GM23248 (cell line): ENCODE data around the gene EP400. TPM values are rescaled to one million over a fixed set of nuclear protein-coding genes. Genes with fewer than 3 reads are reported as not detected.

Source experiments
- DNase-seq: peaks from one replicate; pipeline ENCODE4 v3.0.0-alpha.2; 2015
- H2AFZ ChIP-seq: fragments of 200-600 bp; sonication (generic); 2 replicates; pipeline ENCODE4 v1.6.1; 2016; ENCODE audit warnings: antibody characterized with exemption
- H3F3A ChIP-seq: fragments of 200-600 bp; sonication (generic); 2 replicates; pipeline ENCODE4 v1.6.1; 2016; ENCODE audit warnings: mild to moderate bottlenecking, antibody characterized with exemption, mixed run types; ENCODE audit not compliant: insufficient read depth
- H3K27ac ChIP-seq: fragments of 200-600 bp; sonication (generic); 2 replicates; pipeline ENCODE4 v1.5.1; 2016; ENCODE audit warnings: mild to moderate bottlenecking
- H3K27me3 ChIP-seq: fragments of 200-600 bp; sonication (generic); replicated peaks from 2 replicates; pipeline ENCODE4 v1.6.1; 2016; ENCODE audit warnings: mild to moderate bottlenecking; ENCODE audit not compliant: insufficient read depth
- H3K36me3 ChIP-seq: fragments of 200-600 bp; sonication (generic); 2 replicates; pipeline ENCODE4 v1.6.1; 2016; ENCODE audit warnings: low read depth, mild to moderate bottlenecking
- H3K4me1 ChIP-seq: fragments of 200-600 bp; sonication (generic); 2 replicates; pipeline ENCODE4 v1.6.1; 2016; ENCODE audit warnings: mild to moderate bottlenecking; ENCODE audit not compliant: insufficient read depth
- H3K4me2 ChIP-seq: fragments of 200-600 bp; sonication (generic); one replicate; pipeline ENCODE4 v1.6.1; 2016; ENCODE audit warnings: mild to moderate bottlenecking; ENCODE audit not compliant: unreplicated experiment
- H3K4me3 ChIP-seq: fragments of 200-600 bp; sonication (generic); 2 replicates; pipeline ENCODE4 v1.5.1; 2016; ENCODE audit warnings: mild to moderate bottlenecking
- H3K79me2 ChIP-seq: fragments of 200-600 bp; sonication (generic); 2 replicates; pipeline ENCODE4 v1.6.1; 2016; ENCODE audit warnings: mild to moderate bottlenecking; ENCODE audit not compliant: insufficient read depth
- H3K9ac ChIP-seq: fragments of 200-600 bp; sonication (generic); 2 replicates; pipeline ENCODE4 v1.6.1; 2016; ENCODE audit warnings: mild to moderate bottlenecking
- H3K9me2 ChIP-seq: fragments of 200-600 bp; sonication (generic); 2 replicates; pipeline ENCODE4 v1.6.1; 2016; ENCODE audit warnings: mixed run types, mild to moderate bottlenecking, moderate library complexity; ENCODE audit not compliant: insufficient read depth
- H3K9me3 ChIP-seq: fragments of 200-600 bp; sonication (generic); one replicate; pipeline ENCODE4 v1.6.1; 2017; ENCODE audit warnings: low read depth
- H4K20me1 ChIP-seq: fragments of 200-600 bp; sonication (generic); 2 replicates; pipeline ENCODE4 v1.6.0; 2016; ENCODE audit not compliant: insufficient read depth
- EZH2 ChIP-seq: fragments of 200-600 bp; sonication (generic); IDR thresholded peaks from 2 replicates; pipeline ENCODE4 v1.6.1; 2018; ENCODE audit warnings: antibody characterized with exemption, mild to moderate bottlenecking; ENCODE audit not compliant: insufficient read depth, poor library complexity, severe bottlenecking
- EZH2phosphoT487 ChIP-seq: fragments of 200-600 bp; sonication (generic); IDR thresholded peaks from 2 replicates; pipeline ENCODE4 v1.6.1; 2018; ENCODE audit warnings: antibody characterized with exemption, moderate library complexity, mild to moderate bottlenecking, low read depth; ENCODE audit not compliant: insufficient read depth
- WGBS, 2 experiments: methylation state at CpG; one replicate each; pipeline ENCODE4 v1.1.6; 2015 to 2017; ENCODE audit warnings: low lambda C conversion rate in 2 of 2, low coverage in 1 of 2; ENCODE audit errors: missing lambda C conversion rate in 2 of 2; 5-methylcytosine and 5-hydroxymethylcytosine counted together
- in situ Hi-C: fragments of 300-500 bp; cut with MboI; formaldehyde crosslinking; loops from 2 replicates; pipeline ENCODE4 v1.15.0; 2020
- polyA plus RNA-seq: library from polyadenylated mRNA; unstranded; fragments of >200 nt; fragmentation: Nextera tagmentation; extraction: Ambion mirVana; gene quantifications from 2 replicates; pipeline ENCODE4 v1.2.1, GENCODE V29; 2016
- total RNA-seq: library from RNA; depleted of rRNA; stranded (reverse); fragments of >200 nt; shearing (Covaris generic); gene quantifications from 2 replicates; pipeline ENCODE4 v1.2.3, GENCODE V29; 2014

Gene EP400
- total and polyA plus RNA-seq, 2 experiments from 2014 or later = 8.6 to 9.4 TPM

- Histone ChIP-seq H3K4me2 (peak overlapping the region; percentile 76), H2AFZ (peak overlapping the region; percentile 56), H3K9me2 (no peaks in the 10 kb centered on the region), H3K79me2 (peaks cover 47% of the 10 kb centered on the region), H3K27me3 (no peaks in the 10 kb centered on the region), H3K9me3 (no peaks in the 10 kb centered on the region), H3K27ac (no peak overlapping the region; the same call in 1 of the 2 replicates), H3F3A (no peaks in the 10 kb centered on the region), H3K4me1 (no peaks in the 10 kb centered on the region), H4K20me1 (no peaks in the 10 kb centered on the region), H3K36me3 (peaks cover 17% of the 10 kb centered on the region; the same call in 1 of the 2 replicates), H3K4me3 (peak overlapping the region; percentile 90), H3K9ac (peak overlapping the region; percentile 92)
- TF ChIP-seq EZH2phosphoT487 (no peak), EZH2 (no peak)
- in situ Hi-C loops = no loop called here
- WGBS, 2 experiments = 2 to 3% methylated on average over 54 to 67 of the region's 87 CpGs
- DNase-seq = peak; percentile 68
These were observed 19.9 kb upstream of the EP400 start for GRCh38 chr12:131929581-131930456.

- Histone ChIP-seq H3K27me3 (no peaks in the 10 kb centered on the region), H3K79me2 (peaks cover 47% of the 10 kb centered on the region), H2AFZ (no peak overlapping the region), H3K9me3 (no peaks in the 10 kb centered on the region), H3K4me2 (peak overlapping the region; percentile 76), H3K27ac (no peak overlapping the region), H4K20me1 (no peaks in the 10 kb centered on the region), H3K36me3 (peaks cover 17% of the 10 kb centered on the region; the same call in 1 of the 2 replicates), H3K9ac (peak overlapping the region; percentile 92), H3K4me3 (peak overlapping the region; percentile 90), H3K9me2 (no peaks in the 10 kb centered on the region), H3F3A (no peaks in the 10 kb centered on the region), H3K4me1 (no peaks in the 10 kb centered on the region)
- 86 to 89% methylated on average over 9 of the region's 9 CpGs for WGBS, 2 experiments
- DNase-seq = no peak
- in situ Hi-C loops = no loop called here
- TF ChIP-seq EZH2phosphoT487 (no peak), EZH2 (no peak)
These were observed 19.2 kb upstream of the EP400 start for GRCh38 chr12:131930510-131930909.

GRCh38 chr12:131933387-131933786 is 16.4 kb upstream of the EP400 start:
- Histone ChIP-seq H3K9me2 (no peaks in the 10 kb centered on the region), H3K36me3 (peaks cover 17% of the 10 kb centered on the region; the same call in 1 of the 2 replicates), H3K4me1 (no peaks in the 10 kb centered on the region), H3K27me3 (no peaks in the 10 kb centered on the region), H3K4me2 (no peak overlapping the region), H3K27ac (no peak overlapping the region), H3F3A (no peaks in the 10 kb centered on the region), H3K79me2 (peaks cover 47% of the 10 kb centered on the region), H4K20me1 (no peaks in the 10 kb centered on the region), H2AFZ (no peak overlapping the region), H3K9ac (no peak overlapping the region), H3K9me3 (no peaks in the 10 kb centered on the region), H3K4me3 (no peak overlapping the region)
- WGBS, 2 experiments = 99% methylated on average over 8 of the region's 8 CpGs
- in situ Hi-C loops = no loop called here
- no peak for DNase-seq
- no peak for TF ChIP-seq EZH2phosphoT487
- no peak for TF ChIP-seq EZH2

- Histone ChIP-seq H3K27me3 (no peaks in the 10 kb centered on the region), H3F3A (no peaks in the 10 kb centered on the region), H3K9me3 (no peaks in the 10 kb centered on the region), H3K36me3 (peaks cover 17% of the 10 kb centered on the region; the same call in 1 of the 2 replicates), H3K4me2 (no peak overlapping the region), H3K4me1 (no peaks in the 10 kb centered on the region), H4K20me1 (no peaks in the 10 kb centered on the region), H3K79me2 (peaks cover 42% of the 10 kb centered on the region), H3K9ac (no peak overlapping the region), H2AFZ (no peak overlapping the region), H3K9me2 (no peaks in the 10 kb centered on the region), H3K4me3 (no peak overlapping the region), H3K27ac (no peak overlapping the region)
- no peak for DNase-seq
- WGBS, 2 experiments = 78 to 79% methylated on average over 11 of the region's 11 CpGs
- TF ChIP-seq EZH2phosphoT487 = no peak
- TF ChIP-seq EZH2 = no peak
- in situ Hi-C loops = no loop called here
These were observed 15.2 kb upstream of the EP400 start for GRCh38 chr12:131934535-131934934.
